Effector memory CD4-positive, alpha-beta T cell (primary cell): ENCODE results near the gene PRDM4.
"Not testable (repeated sequence)": the region's sequence is repeated elsewhere in the genome, so short reads cannot be mapped to it uniquely, and the experiment has no call there.

Experiments
- DNase-seq, 3 donors: peaks; one replicate each; pipeline ENCODE4 v3.0.0-alpha.2; 2020
- H3K27ac ChIP-seq: 2 replicates; pipeline ENCODE4 v1.7.0; 2013; ENCODE audit warnings: mild to moderate bottlenecking, low read length, moderate library complexity; ENCODE audit not compliant: insufficient read depth, poor library complexity, severe bottlenecking
- H3K27me3 ChIP-seq: replicated peaks from 2 replicates; pipeline ENCODE4 v1.7.0; 2013; ENCODE audit warnings: mild to moderate bottlenecking, low read length; ENCODE audit not compliant: insufficient read depth, control insufficient read depth, poor library complexity, severe bottlenecking
- H3K36me3 ChIP-seq: 2 replicates; pipeline ENCODE4 v1.7.0; 2013; ENCODE audit warnings: mild to moderate bottlenecking, low read length, moderate library complexity; ENCODE audit not compliant: control insufficient read depth, insufficient read depth
- H3K4me1 ChIP-seq: 2 replicates; pipeline ENCODE4 v1.7.0; 2013; ENCODE audit warnings: low read length, mild to moderate bottlenecking; ENCODE audit not compliant: control insufficient read depth, insufficient read depth, poor library complexity, severe bottlenecking
- H3K4me3 ChIP-seq: 2 replicates; pipeline ENCODE4 v1.7.0; 2013; ENCODE audit warnings: low read length, low read depth, mild to moderate bottlenecking; ENCODE audit not compliant: insufficient read depth, poor library complexity, severe bottlenecking
- H3K9me3 ChIP-seq: 2 replicates; pipeline ENCODE4 v1.7.0; 2013; ENCODE audit warnings: mild to moderate bottlenecking, low read length, moderate library complexity; ENCODE audit not compliant: control insufficient read depth

PRDM4 gene

DNA sequence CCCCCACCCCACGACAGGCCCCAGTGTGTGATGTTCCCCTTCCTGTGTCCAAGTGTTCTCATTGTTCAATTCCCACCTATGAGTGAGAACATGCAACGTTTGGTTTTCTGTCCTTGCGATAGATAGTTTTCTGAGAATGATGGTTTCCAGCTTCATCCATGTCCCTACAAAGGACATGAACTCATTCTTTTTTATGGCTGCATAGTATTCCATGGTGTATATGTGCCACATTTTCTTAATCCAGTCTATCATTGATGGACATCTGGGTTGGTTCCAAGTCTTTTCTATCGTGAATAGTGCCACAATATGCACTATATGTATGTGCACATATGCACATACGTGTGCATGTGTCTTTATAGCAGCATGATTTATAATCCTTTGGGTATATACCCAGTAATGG lies 55.4 kb downstream of the PRDM4 start:
- H3K27me3 ChIP-seq, H3K27ac ChIP-seq, H3K4me1 ChIP-seq, H3K4me3 ChIP-seq, H3K9me3 ChIP-seq, DNase-seq: not testable (repeated sequence)
- peaks cover 64% of the 10 kb centered on the region for H3K36me3 ChIP-seq

DNA sequence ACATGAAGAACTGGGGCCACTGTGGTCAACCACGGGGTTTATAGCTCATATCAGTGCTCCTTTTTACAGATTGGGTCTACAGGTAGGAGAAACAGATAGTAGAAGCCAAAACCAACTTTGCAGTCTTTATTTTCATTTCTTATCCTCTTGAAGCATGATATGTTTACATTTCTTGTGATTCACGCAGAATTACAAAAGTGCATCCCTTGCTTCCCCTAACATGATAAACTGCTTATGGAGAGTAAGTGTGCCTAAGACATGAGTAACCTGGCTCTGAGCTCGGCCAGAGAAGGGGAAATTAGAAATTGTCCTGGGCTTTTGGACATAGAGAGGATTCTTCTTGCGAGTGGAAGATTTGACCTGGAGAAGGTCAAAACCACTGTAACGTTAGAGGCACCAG lies 56.9 kb downstream of the PRDM4 start:
- Histone ChIP-seq H3K9me3 (no peaks in the 10 kb centered on the region), H3K4me3 (no peak overlapping the region), H3K4me1 (no peaks in the 10 kb centered on the region), H3K36me3 (peaks cover 64% of the 10 kb centered on the region), H3K27ac (no peak overlapping the region), H3K27me3 (no peaks in the 10 kb centered on the region)
- DNase-seq, result no peak

- H3K27me3 ChIP-seq, result no peaks in the 10 kb centered on the region
- DNase-seq, result no peak
- no peaks in the 10 kb centered on the region for H3K4me1 ChIP-seq
- no peak overlapping the region for H3K27ac ChIP-seq
- H3K9me3 ChIP-seq, result no peaks in the 10 kb centered on the region
- H3K36me3 ChIP-seq, result peaks cover 75% of the 10 kb centered on the region
- H3K4me3 ChIP-seq, result no peak overlapping the region
Observed at GRCh38 chr12:107702106-107702505, 58.8 kb downstream of the PRDM4 start.

DNA sequence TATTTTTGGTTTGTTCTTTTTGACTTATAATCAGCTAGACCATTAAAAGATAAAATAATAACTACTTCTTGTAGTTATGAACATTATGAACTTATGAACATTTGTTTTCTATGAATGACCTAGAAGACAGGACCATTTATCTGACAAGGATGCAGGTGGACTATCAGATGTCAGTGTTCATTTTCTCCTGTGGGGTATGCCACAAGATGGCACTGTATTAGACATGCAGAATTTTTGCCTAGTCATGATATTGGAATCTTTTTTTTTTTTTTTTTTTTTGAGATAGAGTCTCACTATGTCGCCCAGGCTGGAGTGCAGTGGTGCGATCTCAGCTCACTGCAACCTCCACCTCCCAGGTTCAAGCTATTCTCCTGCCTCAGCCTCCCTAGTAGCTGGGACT lies 65.2 kb downstream of the PRDM4 start:
- H3K4me1 ChIP-seq, DNase-seq: not testable (repeated sequence)

DNA sequence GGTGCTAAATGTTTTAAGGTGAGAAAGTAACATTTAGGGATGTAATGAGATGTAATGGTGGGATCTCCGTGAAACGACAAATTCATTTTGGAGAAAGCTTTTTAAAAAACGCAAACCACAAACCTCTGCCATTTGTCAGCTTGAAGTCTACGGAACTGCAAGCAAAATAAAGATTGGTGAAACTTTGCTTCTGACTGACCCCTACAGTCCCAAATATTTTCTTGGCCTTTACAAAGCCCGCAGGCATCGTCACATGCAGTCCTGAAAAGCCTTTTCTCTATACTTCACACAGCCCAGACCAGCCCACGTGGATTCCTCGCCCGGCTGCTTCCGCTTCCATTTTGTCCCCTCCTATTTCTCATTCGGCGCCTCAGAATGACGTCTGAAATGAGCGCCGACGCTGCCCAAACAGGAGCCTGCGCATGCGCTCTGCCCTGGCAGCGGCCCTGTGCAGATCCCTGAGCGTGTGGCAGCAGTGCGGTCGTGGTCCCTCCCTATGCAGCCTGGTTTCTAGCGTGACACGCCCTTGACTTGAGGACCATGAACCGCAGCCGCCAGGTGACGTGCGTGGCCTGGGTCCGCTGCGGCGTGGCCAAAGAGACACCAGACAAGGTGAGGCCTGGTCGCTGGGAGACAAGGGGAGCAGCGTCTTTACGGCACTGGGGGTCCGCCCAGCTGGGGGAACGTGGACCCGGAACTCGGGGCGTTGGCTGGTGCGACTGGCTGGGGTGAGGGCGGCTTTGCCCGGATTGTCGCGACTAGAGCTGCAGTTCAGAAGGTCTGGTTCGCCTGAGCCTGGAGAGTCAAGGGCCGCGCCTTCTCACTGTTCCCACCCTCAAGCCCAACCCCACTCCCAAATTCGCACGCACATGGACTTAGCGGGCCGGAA lies 75.3 kb downstream of the PRDM4 start, which contains the start of gene PWP1:
TSS of gene PWP1 (plus strand) at position 440 of the 889 bp plus-strand sequence. CDS start at position 541, 101 bp downstream.
- Histone ChIP-seq H3K27me3 (no peaks in the 10 kb centered on the region), H3K27ac (peak within 1 kb of the TSS; percentile 78), H3K36me3 (peaks cover 12% of the 10 kb centered on the region), H3K4me3 (peak within 1 kb of the TSS; percentile 70), H3K4me1 (peaks cover 12% of the 10 kb centered on the region), H3K9me3 (no peaks in the 10 kb centered on the region)
- peak; percentile 91 to 93 (median 92) for DNase-seq

More for the DNA sequence above, 65.2 kb downstream of the PRDM4 start:
- not testable (repeated sequence) for H3K9me3 ChIP-seq, H3K27ac ChIP-seq, H3K27me3 ChIP-seq, H3K4me3 ChIP-seq
- peaks cover 95% of the 10 kb centered on the region for H3K36me3 ChIP-seq

DNA sequence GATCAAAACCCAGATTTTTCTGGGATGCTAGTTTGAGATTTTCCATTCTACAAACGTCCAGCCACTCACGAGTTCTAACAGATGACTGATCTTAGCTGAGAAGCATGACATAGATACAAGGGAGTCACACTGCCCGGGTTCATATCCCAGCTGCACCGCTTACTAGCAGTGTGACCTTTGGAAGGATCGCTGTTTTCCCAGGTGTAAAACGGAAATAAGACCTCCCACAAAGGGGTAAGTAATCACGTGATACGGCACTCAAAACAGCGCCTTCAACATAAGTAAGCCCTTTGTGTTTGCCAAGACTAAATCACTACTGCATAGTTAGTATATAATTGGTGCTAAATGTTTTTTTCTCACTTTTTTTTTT lies 76.0 kb downstream of the PRDM4 start:
- no peaks in the 10 kb centered on the region for H3K9me3 ChIP-seq
- peak in 1 of 3 donors; percentile 2 for DNase-seq
- peak overlapping the region; percentile 78 for H3K27ac ChIP-seq
- peaks cover 6% of the 10 kb centered on the region for H3K36me3 ChIP-seq
- H3K4me1 ChIP-seq, result peaks cover 12% of the 10 kb centered on the region
- peak overlapping the region; percentile 70 for H3K4me3 ChIP-seq
- no peaks in the 10 kb centered on the region for H3K27me3 ChIP-seq

GRCh38 chr12:107684029-107684795 lies 76.7 kb downstream of the PRDM4 start:
- H3K36me3 ChIP-seq, result no peaks in the 10 kb centered on the region
- H3K4me3 ChIP-seq, result no peak overlapping the region
- no peaks in the 10 kb centered on the region for H3K9me3 ChIP-seq
- no peak overlapping the region for H3K27ac ChIP-seq
- peaks cover 12% of the 10 kb centered on the region for H3K4me1 ChIP-seq
- no peaks in the 10 kb centered on the region for H3K27me3 ChIP-seq
- no peak for DNase-seq
